Nephron progenitor cell (in vitro differentiated cells): Measurements from ENCODE around the gene PRDM2.

ENCODE experiments used
- DNase-seq: peaks from one replicate; pipeline ENCODE4 v3.0.0; 2021
- H3K27ac Mint-ChIP-seq: 2 replicates; pipeline ENCODE4 v1.8.0; 2021; ENCODE audit warnings: mild to moderate bottlenecking, moderate library complexity, mixed read lengths
- H3K27me3 Mint-ChIP-seq: 2 replicates; pipeline ENCODE4 v1.8.0; 2021; ENCODE audit warnings: mild to moderate bottlenecking, low read depth, mixed read lengths; ENCODE audit not compliant: poor library complexity
- H3K36me3 Mint-ChIP-seq: 2 replicates; pipeline ENCODE4 v1.8.0; 2021; ENCODE audit warnings: low read depth, mixed read lengths
- H3K4me1 Mint-ChIP-seq: 2 replicates; pipeline ENCODE4 v1.8.0; 2021; ENCODE audit warnings: mixed read lengths
- H3K4me3 Mint-ChIP-seq: 2 replicates; pipeline ENCODE4 v1.8.0; 2021; ENCODE audit warnings: mild to moderate bottlenecking, moderate library complexity, mixed read lengths
- H3K9me3 Mint-ChIP-seq: 2 replicates; pipeline ENCODE4 v1.8.0; 2021; ENCODE audit warnings: mild to moderate bottlenecking, moderate library complexity, mixed read lengths
- CTCF ChIP-seq: fragments of 200-600 bp; sonication (generic); IDR thresholded peaks from 2 replicates; pipeline ENCODE4 v1.5.0; 2021; ENCODE audit warnings: antibody characterized with exemption

The PRDM2 gene

GRCh38 chr1:13783551-13783950, 83.6 kb downstream of the PRDM2 start:
- Mint-ChIP-seq H3K27me3 (peaks cover 6% of the 10 kb centered on the region), H3K27ac (no peak overlapping the region), H3K4me3 (no peak overlapping the region), H3K4me1 (peaks cover 31% of the 10 kb centered on the region), H3K9me3 (no peaks in the 10 kb centered on the region), H3K36me3 (peaks cover 23% of the 10 kb centered on the region)
- no peak for TF ChIP-seq CTCF
- no peak for DNase-seq

DNA sequence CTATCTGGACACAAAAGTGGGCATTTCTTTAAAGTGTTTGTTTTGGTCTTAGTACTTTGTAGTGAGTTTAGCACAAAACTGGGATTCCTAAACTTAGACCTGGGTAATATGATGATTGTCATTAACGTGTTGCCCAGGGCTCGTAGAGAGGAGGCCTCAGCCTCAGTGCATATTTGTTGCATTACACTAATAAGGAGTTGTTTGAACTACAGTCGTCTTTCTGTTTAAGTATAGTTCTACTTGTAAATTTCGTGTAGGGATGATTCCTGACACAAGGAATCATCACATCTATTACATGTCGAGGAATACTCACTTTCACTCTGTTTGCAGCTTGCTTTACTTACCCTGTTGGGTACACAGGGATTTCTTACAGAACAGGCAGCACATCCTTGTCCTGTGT, 85.0 kb downstream of the PRDM2 start:
- Mint-ChIP-seq H3K9me3 (no peaks in the 10 kb centered on the region), H3K27me3 (peaks cover 10% of the 10 kb centered on the region), H3K36me3 (peaks cover 33% of the 10 kb centered on the region), H3K4me3 (no peak overlapping the region), H3K4me1 (peaks cover 38% of the 10 kb centered on the region), H3K27ac (peak overlapping the region; percentile 39)
- no peak for DNase-seq
- no peak for TF ChIP-seq CTCF

GRCh38 chr1:13786541-13786940, 86.6 kb downstream of the PRDM2 start:
- H3K27me3 Mint-ChIP-seq = peaks cover 4% of the 10 kb centered on the region

DNA sequence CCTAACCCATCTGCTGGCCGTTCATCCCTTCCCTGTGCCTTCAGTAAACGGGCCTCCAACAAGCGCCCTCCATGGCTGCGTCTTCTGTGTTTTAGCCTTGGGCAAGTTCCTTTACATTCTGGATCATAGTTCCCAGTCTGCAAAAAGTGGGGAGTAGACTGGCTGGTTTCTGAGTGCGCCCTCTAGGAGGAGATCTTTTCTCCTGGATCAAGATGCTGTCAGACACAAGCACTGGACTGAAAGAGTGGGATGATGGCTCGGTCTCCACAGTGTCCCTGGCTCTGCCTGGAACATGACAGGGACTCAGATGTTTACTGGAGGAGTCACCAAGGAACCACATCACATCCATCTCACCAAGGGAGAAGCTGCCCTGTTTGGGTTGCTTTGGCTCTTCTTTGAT, 88.8 kb downstream of the PRDM2 start:
- Mint-ChIP-seq H3K36me3 (peaks cover 50% of the 10 kb centered on the region), H3K27ac (peak overlapping the region; percentile 45), H3K27me3 (peaks cover 4% of the 10 kb centered on the region), H3K9me3 (no peaks in the 10 kb centered on the region), H3K4me3 (no peak overlapping the region), H3K4me1 (peaks cover 49% of the 10 kb centered on the region)
- DNase-seq = no peak
- no peak for TF ChIP-seq CTCF

More at GRCh38 chr1:13786541-13786940, 86.6 kb downstream of the PRDM2 start:
- Mint-ChIP-seq H3K4me1 (peaks cover 54% of the 10 kb centered on the region), H3K4me3 (no peak overlapping the region), H3K27ac (peak overlapping the region; percentile 20), H3K36me3 (peaks cover 33% of the 10 kb centered on the region), H3K9me3 (no peaks in the 10 kb centered on the region)
- no peak for DNase-seq
- no peak for TF ChIP-seq CTCF

DNA sequence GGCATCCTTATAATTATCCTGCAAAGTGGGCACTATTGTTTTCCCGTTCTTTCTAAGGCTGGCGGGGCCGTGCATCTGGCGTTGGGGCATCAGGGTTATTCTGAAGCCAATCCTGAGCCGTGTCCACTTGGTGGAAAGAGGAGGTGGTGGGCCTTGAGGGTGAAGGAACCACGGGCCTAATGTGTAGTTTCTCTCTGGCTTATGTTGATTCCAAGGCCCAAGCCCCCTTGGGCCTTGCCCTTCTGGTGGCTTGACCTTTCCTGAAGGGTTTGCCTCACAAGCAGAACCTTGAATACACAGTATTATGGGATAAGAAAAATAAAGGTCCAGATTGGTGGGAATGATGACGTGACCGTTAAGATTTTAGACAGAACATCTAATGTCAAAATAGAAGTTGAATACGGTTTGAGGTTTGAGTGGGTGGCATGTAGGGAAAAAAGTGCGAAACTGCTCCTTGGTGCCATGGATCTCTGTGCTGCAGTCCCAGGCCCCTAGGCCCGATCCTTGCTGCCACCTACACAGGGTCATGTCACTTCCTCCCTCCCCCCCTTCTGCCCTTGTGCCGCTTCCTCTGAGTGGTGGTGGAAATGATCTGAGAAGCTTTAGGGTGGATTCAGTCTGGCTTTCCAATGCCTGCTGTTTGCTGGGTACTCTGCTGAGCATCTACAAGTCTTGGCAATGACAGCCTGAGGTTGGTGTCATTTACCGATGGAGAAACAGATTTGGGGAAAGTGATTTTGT, 90.5 kb downstream of the PRDM2 start:
- Mint-ChIP-seq H3K27ac (peak overlapping the region; percentile 90), H3K27me3 (peaks cover 4% of the 10 kb centered on the region), H3K36me3 (peaks cover 61% of the 10 kb centered on the region), H3K4me3 (no peak overlapping the region), H3K4me1 (peaks cover 36% of the 10 kb centered on the region), H3K9me3 (no peaks in the 10 kb centered on the region)
- no peak for DNase-seq
- TF ChIP-seq CTCF = no peak

- H3K4me1 Mint-ChIP-seq = peaks cover 31% of the 10 kb centered on the region
- no peak for TF ChIP-seq CTCF
Measured at GRCh38 chr1:13792419-13792818, 92.4 kb downstream of the PRDM2 start.

More at GRCh38 chr1:13792419-13792818, 92.4 kb downstream of the PRDM2 start:
- Mint-ChIP-seq H3K27ac (no peak overlapping the region), H3K27me3 (peaks cover 4% of the 10 kb centered on the region), H3K9me3 (no peaks in the 10 kb centered on the region), H3K4me3 (no peak overlapping the region), H3K36me3 (peaks cover 57% of the 10 kb centered on the region)
- DNase-seq = no peak
